ENCODE measurements around the gene ATP13A4.

DNA sequence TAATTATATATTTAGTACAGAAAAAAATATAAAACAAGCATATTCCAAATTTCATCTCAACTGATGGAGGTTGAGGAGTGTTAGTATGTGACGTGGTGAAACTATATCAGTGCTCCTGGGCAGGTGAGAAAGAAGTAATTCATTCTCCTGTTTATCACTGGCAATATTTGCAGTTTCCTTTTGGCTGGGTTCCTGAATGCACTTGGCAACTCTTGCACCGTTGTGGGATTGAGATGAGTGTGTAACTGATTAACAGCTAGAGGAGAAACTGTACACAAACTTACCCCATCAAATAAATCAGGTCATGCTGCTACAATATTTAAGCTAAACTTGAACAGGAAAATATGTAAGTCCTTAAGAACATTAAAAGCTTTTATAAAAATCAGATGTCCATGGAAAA, 2.1 kb upstream of the ATP13A4 start:
- TF ChIP-seq, protein P1, sequence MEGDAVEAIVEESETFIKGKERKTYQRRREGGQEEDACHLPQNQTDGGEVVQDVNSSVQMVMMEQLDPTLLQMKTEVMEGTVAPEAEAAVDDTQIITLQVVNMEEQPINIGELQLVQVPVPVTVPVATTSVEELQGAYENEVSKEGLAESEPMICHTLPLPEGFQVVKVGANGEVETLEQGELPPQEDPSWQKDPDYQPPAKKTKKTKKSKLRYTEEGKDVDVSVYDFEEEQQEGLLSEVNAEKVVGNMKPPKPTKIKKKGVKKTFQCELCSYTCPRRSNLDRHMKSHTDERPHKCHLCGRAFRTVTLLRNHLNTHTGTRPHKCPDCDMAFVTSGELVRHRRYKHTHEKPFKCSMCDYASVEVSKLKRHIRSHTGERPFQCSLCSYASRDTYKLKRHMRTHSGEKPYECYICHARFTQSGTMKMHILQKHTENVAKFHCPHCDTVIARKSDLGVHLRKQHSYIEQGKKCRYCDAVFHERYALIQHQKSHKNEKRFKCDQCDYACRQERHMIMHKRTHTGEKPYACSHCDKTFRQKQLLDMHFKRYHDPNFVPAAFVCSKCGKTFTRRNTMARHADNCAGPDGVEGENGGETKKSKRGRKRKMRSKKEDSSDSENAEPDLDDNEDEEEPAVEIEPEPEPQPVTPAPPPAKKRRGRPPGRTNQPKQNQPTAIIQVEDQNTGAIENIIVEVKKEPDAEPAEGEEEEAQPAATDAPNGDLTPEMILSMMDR (IDR thresholded peaks at IDR 0.05): no peak
- TF ChIP-seq POLR2A (IDR thresholded peaks at IDR 0.05): no peak

Measured in right lobe of liver (tissue), 4 donors.